Skeletal muscle tissue (tissue), 4 donors: ENCODE results near the gene PCSK7. TPM values are rescaled to one million over a fixed set of nuclear protein-coding genes. Genes with fewer than 3 reads are reported as not detected.
A peak's percentile ranks its signal among the peaks of the same experiment; 100 is the strongest.
"Not testable (repeated sequence)": the region's sequence is repeated elsewhere in the genome, so short reads cannot be mapped to it uniquely, and the experiment has no call there.

Experiments
- H3K27ac ChIP-seq: one replicate; pipeline ENCODE4 v1.7.0; 2013; ENCODE audit warnings: mild to moderate bottlenecking, low read depth, low read length, inconsistent platforms
- H3K27me3 ChIP-seq, 3 donors: one replicate each; pipeline ENCODE4 v1.7.0; 2013; ENCODE audit warnings: low read length in 3 of 3; ENCODE audit not compliant: control insufficient read depth in 3 of 3, insufficient read depth in 3 of 3
- H3K36me3 ChIP-seq, 3 donors: one replicate each; pipeline ENCODE4 v1.7.0; 2013; ENCODE audit warnings: low read length in 3 of 3; ENCODE audit not compliant: control insufficient read depth in 3 of 3, insufficient read depth in 3 of 3
- H3K4me1 ChIP-seq, 3 donors: one replicate each; pipeline ENCODE4 v1.7.0; 2013; ENCODE audit warnings: low read length in 3 of 3, mild to moderate bottlenecking in 3 of 3; ENCODE audit not compliant: control insufficient read depth in 3 of 3, insufficient read depth in 3 of 3
- H3K4me3 ChIP-seq, 3 donors: one replicate each; pipeline ENCODE4 v1.7.0; 2013; ENCODE audit warnings: low read length in 3 of 3
- H3K9ac ChIP-seq, 3 donors: one replicate each; pipeline ENCODE4 v1.7.0; 2013; ENCODE audit warnings: low read length in 3 of 3, mild to moderate bottlenecking in 3 of 3, moderate library complexity in 2 of 3, low read depth in 1 of 3
- H3K9me3 ChIP-seq, 3 donors: one replicate each; pipeline ENCODE4 v1.7.0; 2013; ENCODE audit warnings: low read length in 3 of 3; ENCODE audit not compliant: control insufficient read depth in 3 of 3
- total RNA-seq: library from RNA; depleted of rRNA; stranded (reverse); fragments of >200 nt; gene quantifications from one replicate; pipeline ENCODE4 v1.2.3, GENCODE V29; 2014
- donor health status: Osteomylitis.

Gene PCSK7
- total RNA-seq, 1 donor from 2014 or later = 16.2 TPM

GRCh38 chr11:117219001-117219400 is 12.9 kb downstream of the PCSK7 start:
- no peak overlapping the region for H3K4me3 ChIP-seq
- H3K27me3 ChIP-seq = no peaks in the 10 kb centered on the region
- peak overlapping the region; percentile 92 for H3K27ac ChIP-seq
- peaks cover 56 to 60% (median 58%) of the 10 kb centered on the region in 3 donors for H3K4me1 ChIP-seq
- H3K36me3 ChIP-seq = peaks cover 55 to 60% (median 55%) of the 10 kb centered on the region in 3 donors
- H3K9ac ChIP-seq = peak overlapping the region in 2 of 3 donors; percentile 42 to 47
- H3K9me3 ChIP-seq = no peaks in the 10 kb centered on the region

GRCh38 chr11:117218133-117218915 is 13.5 kb downstream of the PCSK7 start:
- no peaks in the 10 kb centered on the region for H3K27me3 ChIP-seq
- peak overlapping the region in 2 of 3 donors; percentile 42 to 47 for H3K9ac ChIP-seq
- no peak overlapping the region for H3K4me3 ChIP-seq
- H3K27ac ChIP-seq = peak overlapping the region; percentile 92
- H3K36me3 ChIP-seq = peaks cover 50 to 56% (median 52%) of the 10 kb centered on the region in 3 donors
- no peaks in the 10 kb centered on the region for H3K9me3 ChIP-seq
- H3K4me1 ChIP-seq = peaks cover 53 to 60% (median 58%) of the 10 kb centered on the region in 3 donors

GRCh38 chr11:117217141-117218084 is 14.5 kb downstream of the PCSK7 start:
- Histone ChIP-seq H3K4me3 (peak overlapping the region in 1 of 3 donors; percentile 20), H3K4me1 (peaks cover 48 to 56% (median 51%) of the 10 kb centered on the region in 3 donors), H3K27ac (peak overlapping the region; percentile 92), H3K9me3 (no peaks in the 10 kb centered on the region), H3K9ac (peak overlapping the region in 1 of 3 donors; percentile 58), H3K36me3 (peaks cover 51 to 58% (median 55%) of the 10 kb centered on the region in 3 donors), H3K27me3 (no peaks in the 10 kb centered on the region)

- H3K9me3 ChIP-seq = no peaks in the 10 kb centered on the region
- peaks cover 50 to 67% (median 60%) of the 10 kb centered on the region in 3 donors for H3K36me3 ChIP-seq
- peaks cover 19 to 28% (median 23%) of the 10 kb centered on the region in 3 donors for H3K4me1 ChIP-seq
These were observed 17.3 kb downstream of the PCSK7 start for GRCh38 chr11:117214404-117215110.

GRCh38 chr11:117212697-117213355 is 19.0 kb downstream of the PCSK7 start:
- Histone ChIP-seq H3K36me3 (peaks cover 32 to 50% (median 44%) of the 10 kb centered on the region in 3 donors), H3K9me3 (no peaks in the 10 kb centered on the region), H3K4me1 (peaks cover 6 to 13% (median 8%) of the 10 kb centered on the region in 3 donors), H3K9ac (no peak overlapping the region), H3K27ac (no peak overlapping the region), H3K4me3 (no peak overlapping the region), H3K27me3 (no peaks in the 10 kb centered on the region)

More at GRCh38 chr11:117214404-117215110, 17.3 kb downstream of the PCSK7 start:
- Histone ChIP-seq H3K9ac (no peak overlapping the region), H3K27ac (no peak overlapping the region), H3K4me3 (no peak overlapping the region), H3K27me3 (no peaks in the 10 kb centered on the region)

- Histone ChIP-seq H3K36me3 (peaks cover 16 to 32% (median 28%) of the 10 kb centered on the region in 3 donors), H3K9me3 (no peaks in the 10 kb centered on the region), H3K9ac (no peak overlapping the region), H3K27me3 (no peaks in the 10 kb centered on the region), H3K4me3 (no peak overlapping the region), H3K27ac (no peak overlapping the region), H3K4me1 (no peaks in the 10 kb centered on the region)
These were observed 21.3 kb downstream of the PCSK7 start for GRCh38 chr11:117210620-117211019.

GRCh38 chr11:117209351-117210125 is 22.3 kb downstream of the PCSK7 start:
- peaks cover 16 to 32% (median 24%) of the 10 kb centered on the region in 3 donors for H3K36me3 ChIP-seq
- H3K27me3 ChIP-seq, H3K27ac ChIP-seq: not testable (repeated sequence)

GRCh38 chr11:117208710-117209109 is 23.2 kb downstream of the PCSK7 start:
- not testable (repeated sequence) for H3K27ac ChIP-seq, H3K9me3 ChIP-seq, H3K4me3 ChIP-seq, H3K9ac ChIP-seq, H3K27me3 ChIP-seq
- Histone ChIP-seq H3K4me1 (peaks cover 14 to 17% (median 17%) of the 10 kb centered on the region in 3 donors), H3K36me3 (peaks cover 17 to 30% (median 22%) of the 10 kb centered on the region in 3 donors)

More at GRCh38 chr11:117209351-117210125, 22.3 kb downstream of the PCSK7 start:
- not testable (repeated sequence) for H3K9ac ChIP-seq, H3K4me1 ChIP-seq, H3K4me3 ChIP-seq, H3K9me3 ChIP-seq
